Activated CD4-positive, alpha-beta memory T cell treated with anti-CD3 and anti-CD28 coated beads, Interleukin-2, amount 10 ng/mL, durations not matched to agents 7 days and 5 days (primary cell): ENCODE results near the gene ACTR2. TPM values are rescaled to one million over a fixed set of nuclear protein-coding genes. Genes with fewer than 3 reads are reported as not detected.
"Not testable (repeated sequence)": the region's sequence is repeated elsewhere in the genome, so short reads cannot be mapped to it uniquely, and the experiment has no call there.

ENCODE experiments used
- CTCF ChIA-PET: fragments of 350-600 bp; sonication (Branson Sonifier 250); formaldehyde crosslinking; loops from one replicate; lab custom pipeline; 2021; ENCODE audit warnings: antibody characterized with exemption, inconsistent platforms; lab: Charles Lee
- POLR2A ChIA-PET: fragments of 350-600 bp; sonication (Branson Sonifier 250); formaldehyde crosslinking; loops from one replicate; lab custom pipeline; 2021; ENCODE audit warnings: antibody characterized with exemption; lab: Charles Lee
- DNase-seq: peaks from one replicate; pipeline ENCODE4 v3.0.0-alpha.2; 2020
- H3K27ac Mint-ChIP-seq: one replicate; pipeline ENCODE4 v1.8.0; 2021; ENCODE audit warnings: mild to moderate bottlenecking, mixed read lengths
- H3K27me3 Mint-ChIP-seq: one replicate; pipeline ENCODE4 v1.8.0; 2021; ENCODE audit warnings: mixed read lengths
- H3K36me3 Mint-ChIP-seq: one replicate; pipeline ENCODE4 v1.8.0; 2021; ENCODE audit warnings: low read depth, mixed read lengths
- H3K4me1 Mint-ChIP-seq: one replicate; pipeline ENCODE4 v1.8.0; 2021; ENCODE audit warnings: mixed read lengths
- H3K4me3 Mint-ChIP-seq: one replicate; pipeline ENCODE4 v1.8.0; 2021; ENCODE audit warnings: mild to moderate bottlenecking, mixed read lengths
- H3K9me3 Mint-ChIP-seq: one replicate; pipeline ENCODE4 v1.8.0; 2021; ENCODE audit warnings: mixed read lengths
- total RNA-seq, 2 experiments: library from RNA; stranded (reverse); gene quantifications; one replicate each; pipeline ENCODE4 v1.2.3, GENCODE V29; 2021

Gene ACTR2
- total RNA-seq, 2 experiments from 2014 or later: 514 to 517 TPM

GRCh38 chr2:65232636-65233035 is 5.0 kb downstream of the ACTR2 start:
- peaks cover 44% of the 10 kb centered on the region for H3K36me3 Mint-ChIP-seq
- peak overlapping the region; percentile 84 for H3K27ac Mint-ChIP-seq
- H3K9me3 Mint-ChIP-seq: no peaks in the 10 kb centered on the region
- CTCF ChIA-PET: no interaction called here
- H3K4me1 Mint-ChIP-seq: peaks cover 61% of the 10 kb centered on the region
- no peak for DNase-seq
- POLR2A ChIA-PET: interaction anchor here (1.2 to 1.5 kb wide), 4 partner anchors 11 to 202 kb away, joined by 3 to 5 read pairs (median 4); partner anchors contain the start of gene RAB1A
- no peaks in the 10 kb centered on the region for H3K27me3 Mint-ChIP-seq
- peak overlapping the region; percentile 50 for H3K4me3 Mint-ChIP-seq

DNA sequence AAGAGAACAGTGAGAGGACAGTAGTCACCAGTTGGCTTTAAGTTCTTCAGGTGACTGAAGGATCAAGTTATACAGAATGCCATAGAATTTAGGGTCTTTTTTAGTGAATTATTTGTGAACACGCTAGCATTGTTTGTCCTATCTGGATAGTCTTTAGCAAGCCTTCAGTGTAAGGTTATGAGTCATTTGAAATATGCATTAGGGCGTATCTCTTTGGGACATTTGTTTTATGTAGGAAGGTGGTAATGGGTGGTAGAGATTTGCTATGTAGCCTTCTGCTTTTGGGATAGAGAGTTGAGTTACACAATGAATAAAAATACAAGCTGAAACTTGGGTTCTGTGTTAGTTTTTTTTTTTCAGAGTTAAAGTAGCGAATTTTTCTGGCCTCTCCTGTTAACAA is 13.0 kb downstream of the ACTR2 start:
- Mint-ChIP-seq H3K4me3 (no peak overlapping the region), H3K27me3 (no peaks in the 10 kb centered on the region), H3K27ac (peak overlapping the region; percentile 1), H3K4me1 (peaks cover 20% of the 10 kb centered on the region), H3K9me3 (no peaks in the 10 kb centered on the region), H3K36me3 (peaks cover 38% of the 10 kb centered on the region)
- CTCF ChIA-PET: no interaction called here
- POLR2A ChIA-PET: interaction anchor here (1.5 kb wide), 1 partner anchor 13 kb away, joined by 6 read pairs; the partner anchor contains the start of gene ACTR2
- DNase-seq: no peak

GRCh38 chr2:65244452-65244851 is 16.8 kb downstream of the ACTR2 start:
- not testable (repeated sequence) for H3K9me3 Mint-ChIP-seq, H3K27ac Mint-ChIP-seq, H3K4me3 Mint-ChIP-seq, H3K27me3 Mint-ChIP-seq, DNase-seq
- Mint-ChIP-seq H3K4me1 (peaks cover 16% of the 10 kb centered on the region), H3K36me3 (peaks cover 58% of the 10 kb centered on the region)
- ChIA-PET POLR2A (interaction anchor here (1.1 kb wide), 1 partner anchor 13 kb away, joined by 3 read pairs; no protein-coding TSS in a partner anchor), CTCF (interaction anchor here (0.9 kb wide), 1 partner anchor 189 kb away, joined by 4 read pairs; no protein-coding TSS in a partner anchor)

DNA sequence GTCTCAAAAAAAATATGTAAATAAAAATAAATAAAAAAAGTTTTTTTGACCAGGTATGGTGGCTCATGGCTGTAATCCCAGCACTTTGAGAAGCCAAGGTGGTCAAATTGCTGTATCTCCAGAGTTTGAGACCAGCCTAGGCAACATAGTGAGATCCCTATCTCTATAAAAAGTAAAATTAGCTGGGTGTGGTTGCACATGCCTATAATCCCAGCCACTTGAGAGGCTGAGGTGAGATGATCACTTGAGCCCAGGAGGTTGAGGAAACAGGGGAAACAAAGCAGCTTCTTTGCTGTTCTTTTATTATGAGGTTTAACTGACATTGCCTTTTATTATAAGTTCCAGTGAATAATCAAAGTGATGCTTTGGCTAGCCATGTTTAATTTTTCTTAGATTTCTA is 25.0 kb downstream of the ACTR2 start:
- H3K36me3 Mint-ChIP-seq: peaks cover 60% of the 10 kb centered on the region
- no peak overlapping the region for H3K27ac Mint-ChIP-seq
- H3K4me3 Mint-ChIP-seq: no peak overlapping the region
- CTCF ChIA-PET: interaction anchor here (0.5 to 1.7 kb wide), 3 partner anchors 188 to 336 kb away, joined by 3 read pairs; no protein-coding TSS in a partner anchor
- H3K9me3 Mint-ChIP-seq: no peaks in the 10 kb centered on the region
- no peak for DNase-seq
- H3K4me1 Mint-ChIP-seq: peaks cover 10% of the 10 kb centered on the region
- no peaks in the 10 kb centered on the region for H3K27me3 Mint-ChIP-seq
- POLR2A ChIA-PET: interaction anchor here (0.8 to 1.4 kb wide), 5 partner anchors 21 to 119 kb away, joined by 3 read pairs; partner anchors contain the start of gene ACTR2

DNA sequence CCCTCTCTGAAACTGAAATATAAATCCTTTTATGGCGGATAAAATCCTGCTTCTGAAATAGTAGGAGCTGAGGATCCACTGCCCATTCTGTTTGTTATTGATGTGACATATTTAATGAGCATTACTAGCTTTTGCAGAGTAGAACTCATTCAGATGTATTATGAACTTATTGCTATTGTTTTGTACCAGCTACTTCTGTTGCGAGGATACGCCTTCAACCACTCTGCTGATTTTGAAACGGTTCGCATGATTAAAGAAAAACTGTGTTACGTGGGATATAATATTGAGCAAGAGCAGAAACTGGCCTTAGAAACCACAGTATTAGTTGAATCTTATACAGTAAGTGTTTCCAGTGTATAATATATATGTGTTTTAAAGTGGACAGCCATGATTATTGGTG is 27.7 kb downstream of the ACTR2 start:
- H3K9me3 Mint-ChIP-seq: no peaks in the 10 kb centered on the region

GRCh38 chr2:65256054-65256453 is 28.4 kb downstream of the ACTR2 start:
- ChIA-PET CTCF (no interaction called here), POLR2A (no interaction called here)
- Mint-ChIP-seq H3K27me3 (no peaks in the 10 kb centered on the region), H3K9me3 (no peaks in the 10 kb centered on the region), H3K27ac (no peak overlapping the region), H3K36me3 (peaks cover 55% of the 10 kb centered on the region), H3K4me3 (no peak overlapping the region), H3K4me1 (peaks cover 7% of the 10 kb centered on the region)
- no peak for DNase-seq

More for the DNA sequence above, 27.7 kb downstream of the ACTR2 start:
- H3K4me1 Mint-ChIP-seq: peaks cover 7% of the 10 kb centered on the region
- POLR2A ChIA-PET: interaction anchor here (1.0 kb wide), 1 partner anchor 20 kb away, joined by 3 read pairs; no protein-coding TSS in a partner anchor
- CTCF ChIA-PET: no interaction called here
- peaks cover 60% of the 10 kb centered on the region for H3K36me3 Mint-ChIP-seq
- H3K27me3 Mint-ChIP-seq: no peaks in the 10 kb centered on the region
- DNase-seq: no peak
- H3K4me3 Mint-ChIP-seq: no peak overlapping the region
- H3K27ac Mint-ChIP-seq: no peak overlapping the region

GRCh38 chr2:65257866-65258265 is 30.2 kb downstream of the ACTR2 start:
- peaks cover 55% of the 10 kb centered on the region for H3K36me3 Mint-ChIP-seq
- DNase-seq, POLR2A ChIA-PET, H3K4me3 Mint-ChIP-seq, H3K9me3 Mint-ChIP-seq, H3K27ac Mint-ChIP-seq, CTCF ChIA-PET, H3K4me1 Mint-ChIP-seq, H3K27me3 Mint-ChIP-seq: not testable (repeated sequence)

DNA sequence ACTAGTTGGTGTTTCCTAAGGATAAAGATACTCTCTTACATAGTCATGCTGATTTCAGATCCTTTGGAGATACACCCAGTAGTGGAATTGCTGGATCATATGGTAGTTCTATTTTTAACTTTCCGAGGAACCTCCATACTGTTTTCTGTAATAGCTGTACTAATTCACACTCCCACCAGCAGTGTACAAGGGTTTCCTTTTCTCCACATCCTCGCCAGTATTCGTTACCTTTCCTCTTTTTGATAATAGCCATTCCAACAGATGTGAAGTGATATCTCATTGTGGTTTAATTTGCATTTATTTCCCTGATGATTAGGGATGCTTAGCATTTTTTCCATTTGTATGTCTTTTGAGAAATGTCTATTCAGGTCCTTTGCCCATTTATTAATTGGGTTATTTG is 34.0 kb downstream of the ACTR2 start:
- Mint-ChIP-seq H3K4me1 (peaks cover 9% of the 10 kb centered on the region), H3K27ac (no peak overlapping the region), H3K9me3 (no peaks in the 10 kb centered on the region), H3K36me3 (peaks cover 60% of the 10 kb centered on the region), H3K4me3 (no peak overlapping the region), H3K27me3 (no peaks in the 10 kb centered on the region)
- CTCF ChIA-PET: no interaction called here
- no peak for DNase-seq
- POLR2A ChIA-PET: no interaction called here

GRCh38 chr2:65263262-65263661 is 35.6 kb downstream of the ACTR2 start:
- peaks cover 10% of the 10 kb centered on the region for H3K4me1 Mint-ChIP-seq
- H3K36me3 Mint-ChIP-seq: peaks cover 60% of the 10 kb centered on the region
- no peaks in the 10 kb centered on the region for H3K9me3 Mint-ChIP-seq
- POLR2A ChIA-PET: interaction anchor here (1.2 to 1.7 kb wide), 2 partner anchors 12 to 15 kb away, joined by 3 to 4 read pairs; no protein-coding TSS in a partner anchor
- H3K27ac Mint-ChIP-seq: no peak overlapping the region
- CTCF ChIA-PET: interaction anchor here (1.0 kb wide), 1 partner anchor 291 kb away, joined by 3 read pairs; no protein-coding TSS in a partner anchor
- no peaks in the 10 kb centered on the region for H3K27me3 Mint-ChIP-seq
- no peak overlapping the region for H3K4me3 Mint-ChIP-seq
- no peak for DNase-seq

- Mint-ChIP-seq H3K4me1 (peaks cover 10% of the 10 kb centered on the region), H3K36me3 (peaks cover 61% of the 10 kb centered on the region), H3K27me3 (no peaks in the 10 kb centered on the region), H3K4me3 (no peak overlapping the region), H3K9me3 (no peaks in the 10 kb centered on the region), H3K27ac (no peak overlapping the region)
- ChIA-PET CTCF (interaction anchor here (0.7 to 1.0 kb wide), 2 partner anchors 199 to 290 kb away, joined by 3 read pairs; no protein-coding TSS in a partner anchor), POLR2A (interaction anchor here (1.2 to 1.7 kb wide), 2 partner anchors 12 to 14 kb away, joined by 3 to 4 read pairs; no protein-coding TSS in a partner anchor)
- no peak for DNase-seq
Measured at GRCh38 chr2:65263986-65264385, 36.4 kb downstream of the ACTR2 start.

GRCh38 chr2:65264821-65265670 is 37.4 kb downstream of the ACTR2 start:
- H3K4me1 Mint-ChIP-seq: peaks cover 10% of the 10 kb centered on the region

GRCh38 chr2:65265671-65266045 is 38.0 kb downstream of the ACTR2 start:
- no peaks in the 10 kb centered on the region for H3K9me3 Mint-ChIP-seq
- peaks cover 10% of the 10 kb centered on the region for H3K4me1 Mint-ChIP-seq
- POLR2A ChIA-PET: no interaction called here
- no peak overlapping the region for H3K4me3 Mint-ChIP-seq
- H3K36me3 Mint-ChIP-seq: peaks cover 67% of the 10 kb centered on the region
- no peak overlapping the region for H3K27ac Mint-ChIP-seq
- DNase-seq: no peak
- CTCF ChIA-PET: interaction anchor here (2.1 kb wide), 1 partner anchor 244 kb away, joined by 4 read pairs; no protein-coding TSS in a partner anchor
- no peaks in the 10 kb centered on the region for H3K27me3 Mint-ChIP-seq

More at GRCh38 chr2:65264821-65265670, 37.4 kb downstream of the ACTR2 start:
- POLR2A ChIA-PET: no interaction called here
- Mint-ChIP-seq H3K4me3 (no peak overlapping the region), H3K36me3 (peaks cover 65% of the 10 kb centered on the region), H3K27ac (no peak overlapping the region), H3K27me3 (no peaks in the 10 kb centered on the region), H3K9me3 (no peaks in the 10 kb centered on the region)
- no peak for DNase-seq
- CTCF ChIA-PET: interaction anchor here (0.6 to 2.1 kb wide), 3 partner anchors 12 to 351 kb away, joined by 3 to 4 read pairs (median 3); no protein-coding TSS in a partner anchor

DNA sequence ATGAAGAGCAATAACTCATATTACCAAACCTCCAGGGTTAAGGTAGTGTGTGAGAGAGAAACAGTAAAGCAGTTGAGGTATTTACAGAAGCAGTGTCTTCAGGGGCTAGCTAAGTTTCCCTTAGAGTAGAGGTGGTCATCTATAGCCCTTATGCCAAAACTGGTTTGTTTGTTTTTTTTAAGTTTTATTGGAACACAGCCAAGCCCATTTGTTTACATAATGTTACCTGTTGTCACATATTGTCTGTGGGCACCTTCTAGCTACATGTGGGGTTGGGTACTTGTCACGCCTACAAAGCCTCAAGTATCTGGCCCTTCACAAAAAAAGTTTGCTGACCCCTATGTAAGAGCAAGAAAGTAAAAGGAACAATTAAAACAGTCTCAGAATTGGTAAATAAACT is 39.4 kb downstream of the ACTR2 start:
- H3K36me3 Mint-ChIP-seq: peaks cover 65% of the 10 kb centered on the region
- CTCF ChIA-PET: interaction anchor here (1.2 kb wide), 1 partner anchor 307 kb away, joined by 3 read pairs; no protein-coding TSS in a partner anchor
- H3K4me3 Mint-ChIP-seq: no peak overlapping the region
- no peaks in the 10 kb centered on the region for H3K9me3 Mint-ChIP-seq
- no peak overlapping the region for H3K27ac Mint-ChIP-seq
- H3K4me1 Mint-ChIP-seq: peaks cover 5% of the 10 kb centered on the region
- no peak for DNase-seq
- H3K27me3 Mint-ChIP-seq: no peaks in the 10 kb centered on the region
- POLR2A ChIA-PET: interaction anchor here (0.6 to 1.7 kb wide), 3 partner anchors 34 to 39 kb away, joined by 3 to 4 read pairs (median 3); partner anchors contain the start of gene ACTR2
